NCI-H1092 treated with DMSO at 0.1 percent for 48 hours (cell line): Measurements from ENCODE around the gene CCNK.

Experiments used
- DNase-seq: peaks from one replicate; lab custom pipeline; 2025; lab: John Stamatoyannopoulos, UW

The CCNK gene

DNA sequence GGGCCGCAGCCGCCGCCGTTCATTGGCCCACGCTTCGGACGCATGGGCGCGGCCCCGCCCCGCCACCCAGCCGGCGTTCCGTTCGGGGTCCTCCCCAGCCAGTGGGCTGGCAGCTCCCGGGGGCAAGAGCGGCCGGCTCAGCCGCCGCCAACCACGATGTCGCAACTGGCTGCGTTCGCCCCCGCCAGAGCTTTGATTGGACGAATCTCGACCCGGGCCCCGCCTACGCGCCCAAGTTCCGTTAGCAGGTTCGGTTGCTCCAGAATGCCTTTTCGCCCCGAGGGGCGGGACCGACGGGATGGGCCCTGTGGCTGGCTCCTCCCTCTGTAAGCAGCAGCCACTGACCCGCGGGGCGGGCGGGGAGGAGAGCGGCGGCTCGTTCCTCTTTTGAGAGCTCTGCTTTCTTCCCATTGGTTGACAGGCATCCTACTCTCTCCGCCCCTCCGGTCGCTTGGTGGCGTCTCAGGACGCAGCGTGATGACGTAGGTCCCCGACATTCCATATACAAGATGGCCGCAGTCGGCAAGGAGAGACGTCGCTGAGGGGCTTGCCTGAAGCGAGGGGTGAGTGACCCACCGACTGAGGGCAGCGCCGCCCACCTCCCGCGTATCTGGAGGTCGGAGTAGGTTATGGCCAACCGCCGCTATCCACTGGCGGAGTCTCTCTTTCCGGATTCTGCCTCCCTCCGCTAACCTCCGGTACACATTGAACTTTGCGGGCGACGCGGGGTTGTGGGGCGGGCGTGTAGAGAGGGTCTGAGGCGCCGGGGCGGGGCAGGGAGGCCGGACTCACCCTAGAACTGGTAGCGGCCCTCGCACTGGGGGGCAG lies at the start of gene CCNK:
TSS of gene CCNK (plus strand) at position 493 of the 828 bp plus-strand sequence. CDS start 11,269 bp downstream, outside the sequence.
- peak; percentile 100 for DNase-seq

DNA sequence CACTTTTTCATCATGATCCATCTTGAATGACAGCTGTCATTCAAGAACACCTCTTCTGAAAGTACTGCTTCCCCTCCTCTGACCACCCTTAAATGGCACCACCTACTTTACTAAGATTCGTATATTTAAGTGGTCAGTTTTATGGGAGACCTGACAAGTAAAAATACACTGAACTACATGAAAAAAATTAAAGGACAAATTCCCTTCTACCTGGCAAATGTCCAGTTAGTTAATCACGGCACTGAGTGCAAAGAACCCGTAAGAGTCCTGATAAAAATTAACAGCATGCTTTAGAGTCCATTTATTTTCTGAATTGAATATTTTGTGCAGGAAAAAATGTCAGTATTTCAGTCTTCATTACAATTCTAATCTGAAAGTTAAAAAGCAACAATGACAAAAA lies 49.2 kb upstream of the CCNK start:
- no peak for DNase-seq

DNA sequence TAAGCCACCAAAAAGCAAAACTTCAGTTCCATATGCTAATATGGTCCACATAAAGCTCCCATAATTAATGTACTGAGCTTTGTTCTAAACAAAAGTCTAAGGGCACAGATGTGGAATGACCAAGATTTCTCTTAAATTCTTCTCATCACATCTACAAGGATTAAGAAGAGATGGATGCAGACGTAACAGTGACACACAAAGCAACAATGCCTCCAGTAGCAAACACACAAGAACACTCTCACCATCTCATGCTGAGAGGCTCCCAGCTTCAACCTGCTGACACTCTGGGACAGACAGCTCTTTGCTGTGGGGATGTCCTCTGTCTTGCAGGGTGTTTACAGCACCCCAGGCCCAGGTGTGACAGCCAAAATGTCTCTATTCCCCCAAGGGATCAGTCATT lies 48.7 kb upstream of the CCNK start:
- DNase-seq = no peak

DNA sequence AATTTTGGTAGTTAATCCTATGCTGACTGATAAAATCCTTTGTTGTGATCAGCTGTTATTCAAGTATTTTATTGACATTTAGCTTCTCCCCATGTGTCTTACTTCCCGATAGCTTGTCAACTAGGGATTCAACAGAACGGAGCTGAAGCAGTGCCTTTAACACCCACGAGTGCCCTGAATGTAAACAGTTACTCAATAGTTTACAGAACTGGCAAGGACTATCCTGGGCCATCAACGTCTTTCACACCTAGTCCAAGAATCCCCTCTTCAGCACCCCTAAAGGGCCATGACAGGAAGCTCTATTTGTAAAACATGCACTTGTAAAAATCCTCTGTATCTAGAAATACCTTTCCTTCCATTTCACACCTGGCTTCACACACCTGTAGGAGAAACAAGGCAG lies 45.9 kb upstream of the CCNK start:
- DNase-seq = no peak

DNA sequence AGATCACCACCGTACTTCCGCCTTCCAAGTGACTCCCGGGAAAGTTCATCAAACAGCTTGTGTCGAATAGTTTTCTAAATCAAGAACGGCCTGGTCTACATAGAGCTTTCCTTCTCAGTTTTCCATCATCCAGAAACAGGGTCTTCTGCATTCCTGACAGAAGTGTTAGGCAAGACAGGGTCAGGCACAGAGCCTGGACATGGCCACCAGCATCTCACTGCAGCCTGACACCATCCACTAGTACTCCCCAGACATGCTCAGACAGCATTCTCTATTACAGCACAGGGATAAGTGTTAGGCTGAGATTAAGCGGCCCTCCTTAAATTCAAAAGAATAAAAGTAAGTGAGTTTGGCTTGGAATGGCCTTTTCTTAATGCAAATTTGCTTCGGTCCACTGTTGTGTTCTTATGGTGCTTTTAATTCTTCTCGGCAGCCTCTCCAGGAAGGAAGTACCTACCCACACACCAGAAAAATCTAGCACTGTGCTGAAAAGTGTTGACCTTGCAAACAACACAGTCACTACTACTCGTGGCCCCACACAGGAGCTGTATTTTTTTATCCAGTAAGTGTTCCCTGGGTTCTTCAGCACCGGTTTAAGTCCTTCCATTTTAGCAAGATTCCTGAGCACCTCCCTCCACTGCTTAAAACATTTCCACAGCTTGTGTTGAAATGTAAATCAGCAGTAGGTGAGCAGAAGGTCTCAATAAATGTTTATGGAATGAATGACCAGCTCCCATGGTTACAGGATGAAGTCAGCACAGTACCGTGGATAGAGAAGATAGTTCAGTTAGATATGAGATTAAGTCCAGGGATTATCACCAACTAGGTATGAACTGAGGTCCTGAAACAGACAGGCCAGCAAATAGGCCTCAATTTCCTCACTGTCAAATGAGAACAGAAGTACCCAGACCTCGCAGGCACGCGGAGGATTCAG lies 44.7 kb upstream of the CCNK start:
- DNase-seq = no peak

DNA sequence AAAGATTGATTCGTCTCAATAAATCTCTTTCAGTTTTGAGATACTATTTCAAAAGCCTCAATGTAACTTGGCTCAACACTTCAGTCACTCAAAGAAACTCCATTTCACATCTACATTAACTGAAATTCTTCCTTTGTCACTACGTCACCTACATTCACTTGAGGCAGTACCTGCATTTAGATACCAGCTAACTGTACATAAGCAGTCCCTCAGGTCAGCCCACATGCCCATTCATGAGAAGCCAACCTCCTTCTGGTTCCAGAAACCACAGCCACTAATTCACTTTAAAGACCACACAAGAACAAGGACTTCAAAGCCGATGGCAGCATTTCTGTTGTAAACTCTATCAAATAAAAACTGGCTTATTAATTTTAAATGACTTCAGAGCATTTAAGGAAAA lies 43.5 kb upstream of the CCNK start:
- DNase-seq = no peak

DNA sequence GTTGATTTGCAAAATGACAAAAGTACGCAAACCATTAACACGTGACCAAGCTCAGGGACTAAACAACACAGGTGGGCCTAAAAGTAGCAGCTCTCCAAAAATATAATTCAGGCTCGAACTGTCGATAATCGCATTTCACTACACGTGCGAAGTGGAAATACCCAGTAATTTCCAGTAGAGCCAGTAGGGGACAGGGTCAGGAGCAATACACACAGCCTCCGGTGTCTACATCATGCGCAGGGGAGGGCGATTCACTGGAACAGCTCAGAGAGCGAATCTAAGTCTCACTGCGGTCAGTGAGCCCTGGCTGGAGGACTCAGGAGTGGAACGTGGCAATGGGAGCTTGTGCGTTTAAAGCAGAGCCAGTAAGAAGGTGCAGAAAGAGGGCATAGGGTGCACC lies 40.9 kb upstream of the CCNK start:
- DNase-seq = no peak

DNA sequence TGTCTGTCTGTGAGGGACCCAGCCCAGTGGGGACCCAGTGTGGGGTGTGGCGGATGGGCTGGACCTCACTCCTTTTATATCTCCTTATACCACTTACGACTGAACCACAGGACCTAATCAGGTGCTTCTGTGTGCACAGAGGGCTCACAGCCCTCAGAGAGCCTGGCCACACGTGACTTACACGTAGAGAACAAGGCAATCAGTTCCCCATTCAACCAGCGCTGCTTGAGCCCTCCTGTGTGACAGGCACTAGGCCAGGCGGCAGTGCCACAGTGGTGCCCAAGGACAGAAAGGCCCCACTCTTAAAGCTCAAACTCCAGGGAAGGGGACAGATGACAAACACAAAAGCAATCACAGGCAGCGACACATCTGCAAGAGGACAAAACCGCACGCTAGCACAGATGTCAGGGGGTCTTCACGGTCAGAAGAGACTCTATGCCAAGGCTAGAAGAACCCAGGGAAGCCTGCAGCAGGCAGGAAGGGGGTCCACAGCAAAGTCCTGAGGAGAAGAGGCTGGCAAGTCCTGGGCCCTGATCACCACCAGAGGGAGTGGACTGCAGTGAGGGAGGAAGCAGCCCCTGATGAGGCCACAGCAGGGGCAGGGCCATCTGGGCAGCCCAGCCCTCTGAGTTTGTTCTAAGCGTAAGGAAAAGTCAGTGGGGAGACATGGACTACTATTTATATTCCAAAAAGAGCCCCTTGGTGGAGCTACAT lies 39.9 kb upstream of the CCNK start:
- no peak for DNase-seq

DNA sequence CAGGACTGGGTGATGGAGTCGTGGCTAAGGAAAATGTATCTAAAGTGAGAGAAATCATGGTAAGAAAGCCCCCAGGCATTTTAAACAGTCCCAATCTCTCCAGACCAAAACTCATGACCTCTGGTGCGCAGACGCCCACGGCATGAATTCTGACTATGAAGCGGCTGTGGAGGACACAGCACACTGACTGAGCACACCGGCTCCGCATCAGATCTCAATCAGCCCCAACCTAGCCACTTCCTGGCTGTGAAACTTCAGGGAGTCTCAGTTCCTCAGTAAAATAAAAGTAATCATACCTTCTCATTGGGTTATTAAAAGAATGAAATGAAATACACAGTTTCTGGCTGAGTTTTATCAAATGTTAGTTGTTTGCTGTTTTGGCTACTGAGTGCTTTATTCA lies 39.3 kb upstream of the CCNK start:
- DNase-seq = no peak

DNA sequence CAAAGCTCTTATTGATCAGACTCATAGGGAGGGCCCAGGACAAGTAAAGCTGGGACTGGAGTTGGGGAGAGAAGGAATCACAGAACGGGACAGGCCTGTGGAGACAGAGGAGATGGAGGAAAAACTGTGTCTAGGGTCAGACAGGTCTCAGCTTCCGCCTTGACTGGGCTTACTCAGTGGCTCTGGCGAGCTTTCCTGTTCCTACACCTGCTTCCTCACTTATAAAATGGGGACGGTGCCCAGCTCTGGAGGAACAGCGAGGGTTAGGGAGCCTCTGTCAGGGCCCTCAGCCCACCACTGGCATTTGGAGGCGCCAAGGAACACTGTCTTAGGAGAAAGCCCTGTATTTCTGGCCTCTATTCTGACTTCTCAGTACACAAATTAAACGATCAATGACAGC lies 35.3 kb upstream of the CCNK start:
- DNase-seq = no peak

DNA sequence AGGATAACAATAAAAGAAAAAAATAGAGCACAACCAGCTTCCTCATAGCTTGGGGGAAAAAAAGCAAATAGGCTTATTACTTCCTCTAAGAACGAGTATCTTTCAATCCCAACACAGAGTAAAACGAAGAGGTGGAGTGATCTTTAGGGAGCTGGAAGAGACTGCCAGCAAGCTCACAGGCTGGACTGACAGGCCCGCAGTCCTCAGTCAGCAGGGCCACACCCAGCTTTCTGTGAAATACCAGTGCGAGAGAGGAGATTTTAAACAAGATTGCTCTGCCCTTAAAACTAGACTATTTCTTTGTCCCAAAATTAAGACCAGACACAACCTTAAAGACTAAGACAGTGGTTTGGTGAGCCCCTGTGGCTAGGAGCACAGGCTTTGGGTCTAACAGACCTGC lies 33.5 kb upstream of the CCNK start:
- no peak for DNase-seq

DNA sequence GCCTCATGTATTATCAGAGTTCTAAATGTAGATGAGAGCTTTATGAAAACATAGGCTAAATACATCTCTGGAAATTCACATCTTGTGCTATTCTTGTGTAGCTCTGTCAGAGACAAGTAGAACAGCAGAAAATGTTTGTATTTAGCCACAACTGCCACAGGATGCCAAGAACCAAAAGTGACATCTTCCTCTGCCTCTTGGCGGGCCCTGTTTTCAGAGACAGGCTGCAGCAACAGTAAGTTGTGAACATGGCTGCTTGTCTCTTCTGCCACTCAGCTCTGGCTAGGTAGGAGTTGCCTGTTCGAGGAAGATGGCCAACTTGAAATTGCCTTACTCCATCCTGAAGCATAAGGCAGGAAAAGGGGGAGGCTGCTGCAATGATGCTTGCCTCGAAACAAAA lies 30.9 kb upstream of the CCNK start:
- no peak for DNase-seq

DNA sequence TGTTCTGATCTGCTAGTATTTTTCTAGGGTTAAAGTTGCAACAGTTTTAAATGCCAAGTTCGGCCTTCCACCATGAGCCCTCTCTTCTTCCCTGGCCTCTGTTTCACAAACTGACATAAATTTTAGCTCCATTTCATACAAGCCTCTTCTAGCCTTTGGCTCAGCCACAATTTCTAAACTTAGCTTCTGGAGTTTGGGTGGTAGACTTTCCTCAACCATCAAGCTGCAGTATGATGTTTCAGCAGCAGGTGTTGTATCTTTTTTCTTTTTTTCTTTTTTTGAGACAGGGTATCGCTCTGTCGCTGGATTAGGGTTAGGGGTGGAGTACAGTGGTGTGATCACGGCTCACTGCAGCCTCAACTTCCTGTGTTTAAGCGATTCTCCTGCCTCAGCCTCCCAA lies 30.0 kb upstream of the CCNK start:
- no peak for DNase-seq

DNA sequence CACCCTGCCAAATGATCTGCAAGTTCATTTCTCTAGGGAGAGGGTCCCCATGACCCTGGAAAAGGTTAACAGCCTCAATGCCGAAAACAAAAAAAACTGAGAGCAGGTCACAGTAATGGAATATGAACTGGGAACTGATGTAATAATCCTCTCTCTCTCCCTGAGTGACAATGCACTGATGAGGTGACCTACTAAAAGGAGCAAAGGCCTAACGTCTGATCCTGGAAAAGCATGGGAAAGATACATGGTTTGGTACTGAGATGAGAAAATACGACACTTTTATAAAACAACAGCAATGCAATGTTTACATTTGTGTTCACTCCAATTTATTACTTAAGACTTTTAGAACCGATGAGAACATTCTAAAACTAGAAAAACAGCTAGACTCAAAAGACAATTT lies 28.2 kb upstream of the CCNK start:
- DNase-seq = no peak

DNA sequence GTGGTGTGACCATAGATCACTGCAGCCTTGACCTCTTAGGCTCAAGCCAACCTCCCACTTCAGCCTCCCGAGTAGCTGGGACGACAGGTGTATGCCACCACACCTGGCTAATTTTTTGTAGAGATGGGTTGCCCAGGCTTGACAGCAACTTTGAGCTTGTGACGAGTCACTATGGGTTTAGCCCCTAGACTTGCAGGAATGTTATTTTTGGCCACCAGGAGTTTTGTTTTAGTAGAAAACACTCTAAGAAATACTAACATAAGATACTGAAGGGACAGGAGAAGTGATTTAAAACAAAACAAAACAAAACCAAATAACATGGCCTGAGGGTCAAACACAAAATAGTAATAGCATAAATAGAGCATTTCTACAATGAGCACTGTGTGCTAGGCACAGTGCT lies 27.0 kb upstream of the CCNK start:
- DNase-seq = no peak

DNA sequence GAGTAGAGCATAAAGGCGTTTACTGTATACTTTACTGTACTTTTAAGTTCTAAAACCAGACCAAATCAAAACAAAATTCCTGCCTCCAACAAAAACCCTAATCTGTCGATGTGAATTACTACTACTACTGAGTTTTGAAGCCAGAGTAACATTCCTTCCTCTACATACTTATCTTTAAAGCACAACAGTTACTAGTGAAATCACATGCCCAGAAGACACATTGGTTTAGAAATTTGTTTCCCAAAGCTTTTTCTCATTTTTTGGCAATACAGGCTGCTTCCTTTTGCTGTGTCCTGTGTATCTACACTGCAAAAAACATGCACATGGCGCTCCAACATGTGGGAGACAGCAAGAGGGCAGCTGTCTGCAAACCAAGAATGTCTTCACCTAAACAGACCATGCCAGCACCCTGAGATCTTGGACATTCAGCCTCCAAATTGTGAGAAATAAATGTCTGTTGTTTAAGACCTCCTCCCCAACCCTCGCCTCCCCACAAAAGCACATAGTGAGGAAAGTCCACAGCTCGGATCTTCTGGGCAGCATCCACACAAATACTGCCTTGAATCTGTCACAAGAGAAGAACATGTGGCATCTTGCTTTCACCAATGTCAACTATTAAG lies 21.6 kb upstream of the CCNK start:
- DNase-seq = no peak

DNA sequence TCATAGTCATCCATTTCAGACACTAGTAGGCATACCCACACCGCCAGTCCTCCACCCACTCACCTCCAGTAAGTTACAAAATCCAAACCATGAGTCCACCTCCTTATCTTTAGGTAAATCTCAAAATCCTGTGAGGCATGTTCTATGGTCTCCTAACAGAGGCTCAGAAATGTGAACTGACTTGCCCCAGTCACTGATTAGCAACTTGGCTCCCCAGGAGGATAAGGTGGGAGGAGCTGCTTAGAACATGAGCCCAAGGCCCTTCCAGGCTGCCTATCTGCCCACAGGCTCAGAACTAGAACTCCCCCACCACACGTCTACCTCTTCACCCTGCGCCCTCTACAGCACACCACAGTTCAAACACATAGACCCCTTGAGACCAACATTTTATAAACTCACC lies 20.4 kb upstream of the CCNK start:
- no peak for DNase-seq

DNA sequence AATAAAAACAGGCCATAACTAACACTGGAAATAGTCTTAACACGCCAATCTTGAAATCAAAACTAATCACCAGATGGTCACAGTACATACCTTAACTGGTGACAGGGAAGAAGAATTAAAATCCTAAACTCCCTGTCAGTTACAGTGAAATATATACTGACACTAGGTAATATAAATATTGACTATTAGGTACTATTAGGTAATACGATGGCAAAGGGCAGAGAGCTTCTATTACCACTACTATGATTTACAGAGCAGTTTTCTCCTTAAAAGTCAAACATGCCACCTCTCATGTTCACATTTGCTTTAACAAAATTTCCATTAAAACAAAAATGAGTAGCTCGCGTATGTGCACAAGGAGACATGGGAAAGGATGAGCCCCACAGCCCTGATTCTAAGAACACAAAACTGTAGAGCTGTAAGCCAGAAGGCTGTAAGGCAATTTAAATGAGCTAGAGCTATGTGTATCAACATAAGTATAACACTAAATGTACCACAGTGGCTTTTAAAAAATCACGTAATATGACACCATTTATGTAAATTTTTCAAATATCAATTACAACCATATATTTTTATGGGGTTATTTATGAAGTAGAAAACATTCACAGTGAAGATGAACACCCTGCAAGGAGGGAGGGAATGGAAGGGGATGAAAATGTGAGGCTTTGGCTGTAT lies 19.7 kb upstream of the CCNK start:
- no peak for DNase-seq

DNA sequence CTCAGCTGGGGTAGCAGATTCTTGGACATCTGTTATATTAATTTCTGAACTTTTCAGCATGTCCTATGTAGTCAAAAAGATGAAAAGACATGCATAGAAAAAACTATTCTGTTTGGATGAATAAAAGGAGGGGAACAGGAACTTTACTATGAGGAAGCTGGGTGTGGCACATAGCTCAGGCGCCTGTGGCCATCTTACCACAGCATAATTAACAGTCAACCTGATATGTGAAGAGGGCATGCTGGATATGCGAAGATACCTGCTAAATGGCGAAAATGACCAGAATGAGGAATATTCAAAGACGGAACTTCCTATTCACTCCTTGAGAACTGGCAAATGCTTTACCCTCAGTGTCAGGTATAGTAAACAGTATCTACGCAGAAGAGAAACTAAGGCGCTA lies 19.0 kb upstream of the CCNK start:
- no peak for DNase-seq

DNA sequence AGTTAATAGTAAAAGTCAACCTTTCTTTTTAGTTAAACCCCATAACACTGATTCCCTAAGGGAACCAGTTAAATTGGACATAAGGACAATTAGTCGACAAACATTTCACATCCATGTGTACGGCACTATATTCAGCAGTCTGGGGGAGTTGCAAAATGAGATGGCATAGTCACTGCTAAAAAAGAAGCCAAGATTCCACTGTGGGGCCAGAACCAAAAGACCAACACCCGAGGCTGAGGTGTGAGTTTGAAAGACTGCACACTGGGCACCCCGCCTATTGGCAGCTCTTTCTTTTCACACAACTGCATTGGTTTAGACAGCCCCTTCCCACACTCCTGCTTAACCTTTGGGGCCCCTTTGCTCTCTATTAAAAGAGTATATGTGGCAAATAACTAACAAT lies 17.2 kb upstream of the CCNK start:
- DNase-seq = no peak

DNA sequence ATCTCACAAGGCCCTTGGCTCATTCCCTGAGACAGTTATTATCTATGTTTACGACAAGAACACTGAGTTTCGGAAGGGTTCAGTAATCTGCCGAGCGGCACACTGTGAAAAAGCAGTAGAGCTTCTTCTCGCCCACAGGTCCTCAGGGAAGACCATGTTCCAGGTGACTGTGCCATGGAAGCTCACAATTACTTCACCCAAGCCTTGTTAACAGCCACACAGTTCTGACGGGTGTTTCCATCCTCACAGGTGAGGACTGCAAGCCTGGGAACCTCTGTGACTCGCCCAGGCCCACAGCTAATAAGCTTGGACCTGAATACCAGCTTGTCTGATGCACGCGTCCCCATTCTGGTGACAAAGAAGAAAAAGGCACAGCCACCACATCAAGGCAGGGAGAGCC lies 15.9 kb upstream of the CCNK start:
- DNase-seq = no peak

DNA sequence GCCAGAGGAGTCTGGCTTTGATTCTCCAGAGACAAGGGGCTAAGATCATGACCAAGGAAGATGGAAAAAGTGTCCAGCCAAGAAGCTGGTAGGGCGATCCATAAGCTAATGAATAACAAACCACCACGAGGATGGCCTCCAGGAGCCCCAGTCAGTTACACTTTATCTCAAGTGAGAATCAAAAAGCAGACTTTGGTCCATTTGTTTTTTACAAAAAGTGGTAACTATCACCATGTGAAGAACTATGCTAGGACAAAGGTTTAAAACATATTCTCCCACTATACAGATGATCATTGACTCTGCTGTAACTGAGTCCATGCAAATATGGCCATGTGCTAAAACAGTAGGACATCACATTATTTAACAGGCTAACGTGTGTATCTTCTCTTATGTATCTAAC lies 14.5 kb upstream of the CCNK start:
- no peak for DNase-seq
